Measurements from ENCODE around the gene DISC1. TPM values are rescaled to one million over a fixed set of nuclear protein-coding genes. Genes with fewer than 3 reads are reported as not detected.

The DISC1 gene
- total and polyA plus RNA-seq, 2 of the 13 experiments (the other 11 are each of a cell fraction or from before 2014, with no cell fraction given): 4.2 to 4.6 TPM

DNA sequence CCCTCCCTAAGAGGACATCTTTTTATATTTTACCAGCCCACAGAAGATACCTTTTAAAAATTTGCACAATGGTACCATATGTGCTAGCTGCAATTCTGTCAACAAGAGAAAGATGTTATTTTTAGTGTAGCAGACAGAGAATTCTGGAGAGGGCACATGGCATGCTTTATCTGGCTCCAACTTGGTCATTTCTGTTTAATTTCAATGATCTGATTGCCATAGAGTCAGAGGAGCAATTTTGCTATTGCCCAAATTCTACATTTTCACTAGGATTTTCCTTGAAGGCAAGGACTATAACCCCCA is 17.3 kb downstream of the DISC1 start:
- intact Hi-C loops (cut with micrococcal nuclease; ENCODE audit: unreplicated experiment): no loop called here
- TF ChIP-seq KDM5A (IDR thresholded peaks at IDR 0.05; ENCODE audit: borderline replicate concordance, low read length) (no peak), ZNF296 (CRISPR knock-in tag; conservative IDR thresholded peaks at IDR 0.05) (no peak), ZNF3 (CRISPR knock-in tag; IDR thresholded peaks at IDR 0.05) (no peak), NR2F6 (IDR thresholded peaks at IDR 0.05) (no peak), NR2F6 (CRISPR knock-in tag; IDR thresholded peaks at IDR 0.05) (no peak), KLF6 (CRISPR knock-in tag; IDR thresholded peaks at IDR 0.05) (no peak), SIN3A (IDR thresholded peaks at IDR 0.05; ENCODE audit: borderline replicate concordance, low read depth, low read length) (no peak), ZNF83 (CRISPR knock-in tag; IDR thresholded peaks at IDR 0.05; ENCODE audit: borderline replicate concordance) (no peak), SIN3B (IDR thresholded peaks at IDR 0.05; ENCODE audit: low read length) (no peak), EHMT2 (IDR thresholded peaks at IDR 0.05; ENCODE audit: borderline replicate concordance, low read depth, low read length) (no peak), HDAC6 (IDR thresholded peaks at IDR 0.05; ENCODE audit: low read depth, low read length) (no peak), KLF13 (CRISPR knock-in tag; IDR thresholded peaks at IDR 0.05) (no peak), ZMYM2 (CRISPR knock-in tag; IDR thresholded peaks at IDR 0.05) (no peak)
- TF ChIP-seq, protein P1, sequence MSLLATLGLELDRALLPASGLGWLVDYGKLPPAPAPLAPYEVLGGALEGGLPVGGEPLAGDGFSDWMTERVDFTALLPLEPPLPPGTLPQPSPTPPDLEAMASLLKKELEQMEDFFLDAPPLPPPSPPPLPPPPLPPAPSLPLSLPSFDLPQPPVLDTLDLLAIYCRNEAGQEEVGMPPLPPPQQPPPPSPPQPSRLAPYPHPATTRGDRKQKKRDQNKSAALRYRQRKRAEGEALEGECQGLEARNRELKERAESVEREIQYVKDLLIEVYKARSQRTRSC (CRISPR knock-in tag; IDR thresholded peaks at IDR 0.05; ENCODE audit: low read depth): no peak
- TF ChIP-seq, protein P2, sequence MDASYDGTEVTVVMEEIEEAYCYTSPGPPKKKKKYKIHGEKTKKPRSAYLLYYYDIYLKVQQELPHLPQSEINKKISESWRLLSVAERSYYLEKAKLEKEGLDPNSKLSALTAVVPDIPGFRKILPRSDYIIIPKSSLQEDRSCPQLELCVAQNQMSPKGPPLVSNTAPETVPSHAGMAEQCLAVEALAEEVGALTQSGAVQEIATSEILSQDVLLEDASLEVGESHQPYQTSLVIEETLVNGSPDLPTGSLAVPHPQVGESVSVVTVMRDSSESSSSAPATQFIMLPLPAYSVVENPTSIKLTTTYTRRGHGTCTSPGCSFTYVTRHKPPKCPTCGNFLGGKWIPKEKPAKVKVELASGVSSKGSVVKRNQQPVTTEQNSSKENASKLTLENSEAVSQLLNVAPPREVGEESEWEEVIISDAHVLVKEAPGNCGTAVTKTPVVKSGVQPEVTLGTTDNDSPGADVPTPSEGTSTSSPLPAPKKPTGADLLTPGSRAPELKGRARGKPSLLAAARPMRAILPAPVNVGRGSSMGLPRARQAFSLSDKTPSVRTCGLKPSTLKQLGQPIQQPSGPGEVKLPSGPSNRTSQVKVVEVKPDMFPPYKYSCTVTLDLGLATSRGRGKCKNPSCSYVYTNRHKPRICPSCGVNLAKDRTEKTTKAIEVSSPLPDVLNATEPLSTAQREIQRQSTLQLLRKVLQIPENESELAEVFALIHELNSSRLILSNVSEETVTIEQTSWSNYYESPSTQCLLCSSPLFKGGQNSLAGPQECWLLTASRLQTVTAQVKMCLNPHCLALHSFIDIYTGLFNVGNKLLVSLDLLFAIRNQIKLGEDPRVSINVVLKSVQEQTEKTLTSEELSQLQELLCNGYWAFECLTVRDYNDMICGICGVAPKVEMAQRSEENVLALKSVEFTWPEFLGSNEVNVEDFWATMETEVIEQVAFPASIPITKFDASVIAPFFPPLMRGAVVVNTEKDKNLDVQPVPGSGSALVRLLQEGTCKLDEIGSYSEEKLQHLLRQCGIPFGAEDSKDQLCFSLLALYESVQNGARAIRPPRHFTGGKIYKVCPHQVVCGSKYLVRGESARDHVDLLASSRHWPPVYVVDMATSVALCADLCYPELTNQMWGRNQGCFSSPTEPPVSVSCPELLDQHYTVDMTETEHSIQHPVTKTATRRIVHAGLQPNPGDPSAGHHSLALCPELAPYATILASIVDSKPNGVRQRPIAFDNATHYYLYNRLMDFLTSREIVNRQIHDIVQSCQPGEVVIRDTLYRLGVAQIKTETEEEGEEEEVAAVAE (CRISPR knock-in tag; IDR thresholded peaks at IDR 0.05; ENCODE audit: borderline replicate concordance): no peak
- TF ChIP-seq, protein P3, sequence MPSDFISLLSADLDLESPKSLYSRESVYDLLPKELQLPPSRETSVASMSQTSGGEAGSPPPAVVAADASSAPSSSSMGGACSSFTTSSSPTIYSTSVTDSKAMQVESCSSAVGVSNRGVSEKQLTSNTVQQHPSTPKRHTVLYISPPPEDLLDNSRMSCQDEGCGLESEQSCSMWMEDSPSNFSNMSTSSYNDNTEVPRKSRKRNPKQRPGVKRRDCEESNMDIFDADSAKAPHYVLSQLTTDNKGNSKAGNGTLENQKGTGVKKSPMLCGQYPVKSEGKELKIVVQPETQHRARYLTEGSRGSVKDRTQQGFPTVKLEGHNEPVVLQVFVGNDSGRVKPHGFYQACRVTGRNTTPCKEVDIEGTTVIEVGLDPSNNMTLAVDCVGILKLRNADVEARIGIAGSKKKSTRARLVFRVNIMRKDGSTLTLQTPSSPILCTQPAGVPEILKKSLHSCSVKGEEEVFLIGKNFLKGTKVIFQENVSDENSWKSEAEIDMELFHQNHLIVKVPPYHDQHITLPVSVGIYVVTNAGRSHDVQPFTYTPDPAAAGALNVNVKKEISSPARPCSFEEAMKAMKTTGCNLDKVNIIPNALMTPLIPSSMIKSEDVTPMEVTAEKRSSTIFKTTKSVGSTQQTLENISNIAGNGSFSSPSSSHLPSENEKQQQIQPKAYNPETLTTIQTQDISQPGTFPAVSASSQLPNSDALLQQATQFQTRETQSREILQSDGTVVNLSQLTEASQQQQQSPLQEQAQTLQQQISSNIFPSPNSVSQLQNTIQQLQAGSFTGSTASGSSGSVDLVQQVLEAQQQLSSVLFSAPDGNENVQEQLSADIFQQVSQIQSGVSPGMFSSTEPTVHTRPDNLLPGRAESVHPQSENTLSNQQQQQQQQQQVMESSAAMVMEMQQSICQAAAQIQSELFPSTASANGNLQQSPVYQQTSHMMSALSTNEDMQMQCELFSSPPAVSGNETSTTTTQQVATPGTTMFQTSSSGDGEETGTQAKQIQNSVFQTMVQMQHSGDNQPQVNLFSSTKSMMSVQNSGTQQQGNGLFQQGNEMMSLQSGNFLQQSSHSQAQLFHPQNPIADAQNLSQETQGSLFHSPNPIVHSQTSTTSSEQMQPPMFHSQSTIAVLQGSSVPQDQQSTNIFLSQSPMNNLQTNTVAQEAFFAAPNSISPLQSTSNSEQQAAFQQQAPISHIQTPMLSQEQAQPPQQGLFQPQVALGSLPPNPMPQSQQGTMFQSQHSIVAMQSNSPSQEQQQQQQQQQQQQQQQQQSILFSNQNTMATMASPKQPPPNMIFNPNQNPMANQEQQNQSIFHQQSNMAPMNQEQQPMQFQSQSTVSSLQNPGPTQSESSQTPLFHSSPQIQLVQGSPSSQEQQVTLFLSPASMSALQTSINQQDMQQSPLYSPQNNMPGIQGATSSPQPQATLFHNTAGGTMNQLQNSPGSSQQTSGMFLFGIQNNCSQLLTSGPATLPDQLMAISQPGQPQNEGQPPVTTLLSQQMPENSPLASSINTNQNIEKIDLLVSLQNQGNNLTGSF (CRISPR knock-in tag; IDR thresholded peaks at IDR 0.05): no peak
- TF ChIP-seq, protein P4, sequence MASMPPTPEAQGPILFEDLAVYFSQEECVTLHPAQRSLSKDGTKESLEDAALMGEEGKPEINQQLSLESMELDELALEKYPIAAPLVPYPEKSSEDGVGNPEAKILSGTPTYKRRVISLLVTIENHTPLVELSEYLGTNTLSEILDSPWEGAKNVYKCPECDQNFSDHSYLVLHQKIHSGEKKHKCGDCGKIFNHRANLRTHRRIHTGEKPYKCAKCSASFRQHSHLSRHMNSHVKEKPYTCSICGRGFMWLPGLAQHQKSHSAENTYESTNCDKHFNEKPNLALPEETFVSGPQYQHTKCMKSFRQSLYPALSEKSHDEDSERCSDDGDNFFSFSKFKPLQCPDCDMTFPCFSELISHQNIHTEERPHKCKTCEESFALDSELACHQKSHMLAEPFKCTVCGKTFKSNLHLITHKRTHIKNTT (CRISPR knock-in tag; IDR thresholded peaks at IDR 0.05): no peak

More for the DNA sequence above, 17.3 kb downstream of the DISC1 start:
- no peak overlapping the region for H3K27ac ChIP-seq (ENCODE audit: extremely low read length, insufficient read depth, low read length)
- BruUV-seq (replicated peaks): no TSS peak
- H3K27me3 ChIP-seq (ENCODE audit: control insufficient read depth in 1 of 2, insufficient read depth in 2 of 2, low read length in 2 of 2): no peaks in the 10 kb centered on the region
- ATAC-seq: no peak
- CTCF ChIA-PET (ENCODE audit: low intra/inter-chr PET ratio, low total read pairs): no interaction called here
- H3K4me2 ChIP-seq (ENCODE audit: low read depth, low read length): no peak overlapping the region
- no peaks in the 10 kb centered on the region for H3K79me2 ChIP-seq (ENCODE audit: insufficient read depth, low read length)
- H3K9me3 ChIP-seq (ENCODE audit: low read length): no peaks in the 10 kb centered on the region
- FAIRE-seq: no peak
- POLR2A ChIA-PET: no interaction called here
- in situ Hi-C loops (cut with HindIII; ENCODE audit: extremely low pct_ligation_motif_present, low pct_unique_long_range_greater_than_20kb): no loop called here
- H3K4me3 ChIP-seq (replicated peaks in 1 of 3; ENCODE audit: insufficient read depth in 1 of 3, low read depth in 2 of 3, low read length in 3 of 3): no peak overlapping the region
- no peak overlapping the region for H2AFZ ChIP-seq (ENCODE audit: low read length)
- no peak for DNase-seq (ENCODE audit: low spot score)
- no peaks in the 10 kb centered on the region for H3K36me3 ChIP-seq (replicated peaks in 1 of 2; ENCODE audit: control insufficient read depth in 1 of 2, insufficient read depth in 2 of 2, low read length in 2 of 2)
- H3K4me1 ChIP-seq (ENCODE audit: insufficient read depth, low read length): no peaks in the 10 kb centered on the region
- no peaks in the 10 kb centered on the region for H4K20me1 ChIP-seq (ENCODE audit: insufficient read depth, low read length)
- no peak overlapping the region for H3K9ac ChIP-seq (ENCODE audit: insufficient read depth, low read depth, low read length)
